Activated effector memory CD4-positive, alpha-beta T cell treated with Interleukin-2 at 50 U/mL for 16 hours (primary cell): Measurements from ENCODE around the gene ZNF18.

Source experiments
- DNase-seq: peaks from one replicate; pipeline ENCODE4 v3.0.0-alpha.2; 2020

Gene ZNF18

DNA sequence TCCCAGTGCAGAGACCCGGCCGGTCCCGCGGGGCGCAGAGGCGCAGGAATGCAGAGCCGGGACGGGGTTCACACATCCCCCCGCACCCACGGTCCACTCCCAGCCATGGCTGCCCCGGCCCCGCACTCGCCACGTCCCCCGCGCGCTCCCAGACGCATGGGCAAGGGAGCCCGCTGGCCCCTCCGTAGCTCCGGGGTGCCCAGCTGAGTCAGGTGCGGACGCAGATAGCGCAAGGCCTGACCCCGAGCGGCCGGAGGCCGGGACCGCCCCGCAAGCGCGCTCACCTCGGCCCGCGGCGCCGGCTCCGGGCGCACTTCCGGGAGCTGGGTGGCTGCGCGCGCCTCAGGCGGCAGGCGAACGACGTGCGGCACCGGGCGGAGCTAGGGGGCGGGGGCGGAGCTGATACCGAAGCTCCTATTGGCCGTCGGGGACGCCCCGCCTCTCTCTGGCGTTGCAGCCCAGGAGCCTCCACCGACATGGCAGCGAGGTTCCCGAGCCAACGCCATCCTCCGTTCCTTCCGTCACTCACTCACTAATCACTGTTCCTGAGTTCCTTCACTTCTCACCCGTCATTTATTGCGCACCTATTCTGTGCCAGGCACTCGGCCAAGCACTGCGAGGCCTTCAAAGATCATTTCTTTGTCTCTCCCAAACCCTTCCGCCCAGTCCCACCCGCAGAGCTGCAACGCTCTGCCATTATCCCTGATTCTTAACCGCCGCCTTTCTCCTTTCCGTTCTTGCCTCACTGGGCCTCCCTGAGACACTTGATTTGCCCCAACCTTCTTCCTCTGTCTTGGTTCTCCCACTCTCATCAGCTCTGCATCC is at the start of gene ZNF18:
Gene ZNF18 (minus strand): TSS at position 329 of the 825 bp plus-strand sequence. CDS start 4,646 bp downstream, outside the sequence.
- peak; percentile 94 for DNase-seq

- DNase-seq, result no peak
Observed at GRCh38 chr17:12046786-12047185, 49.5 kb upstream of the ZNF18 start.

- DNase-seq, result no peak
Observed at GRCh38 chr17:12043702-12044101, 46.4 kb upstream of the ZNF18 start.

- DNase-seq, result no peak
Observed at GRCh38 chr17:12041312-12041711, 44.0 kb upstream of the ZNF18 start.

DNA sequence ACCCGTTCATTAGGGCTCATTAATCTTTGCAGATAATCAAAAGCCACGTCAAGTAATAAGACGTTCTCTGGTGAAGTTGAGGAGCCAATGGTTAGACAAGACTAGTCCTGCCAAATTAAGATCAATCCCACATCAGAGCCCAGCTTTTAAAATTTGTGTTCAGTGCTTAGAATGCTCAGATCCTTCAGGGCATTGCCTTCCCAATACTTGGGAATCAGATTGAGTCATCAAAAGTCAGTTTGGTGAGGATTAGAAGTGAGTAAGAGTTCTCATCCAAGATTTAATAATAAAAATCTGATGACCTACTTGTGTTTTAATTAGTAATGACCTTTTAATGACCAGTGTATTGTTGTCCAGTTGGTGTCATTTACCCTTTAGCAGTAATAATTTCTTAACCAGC is 43.2 kb upstream of the ZNF18 start:
- DNase-seq, result no peak

GRCh38 chr17:12037970-12038369 is 40.7 kb upstream of the ZNF18 start:
- no peak for DNase-seq

DNA sequence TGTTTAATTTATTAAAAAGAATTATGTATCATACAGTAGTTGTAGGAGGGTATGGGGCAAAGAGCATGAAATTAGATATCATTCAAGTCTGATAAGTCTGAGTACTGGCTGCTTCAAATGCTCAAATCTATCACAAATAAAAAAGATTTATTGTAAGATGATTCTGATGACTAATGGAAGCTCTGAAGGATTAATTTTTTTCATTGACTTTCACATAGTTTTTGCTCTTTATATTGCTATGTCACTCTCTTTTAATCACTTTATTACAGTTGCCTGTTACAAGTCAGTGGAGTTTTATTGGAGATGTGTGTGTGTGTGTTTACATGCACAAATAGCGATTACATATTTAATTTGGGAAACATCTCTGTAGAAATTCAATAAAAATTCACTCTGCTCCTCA is 38.4 kb upstream of the ZNF18 start:
- no peak for DNase-seq

DNA sequence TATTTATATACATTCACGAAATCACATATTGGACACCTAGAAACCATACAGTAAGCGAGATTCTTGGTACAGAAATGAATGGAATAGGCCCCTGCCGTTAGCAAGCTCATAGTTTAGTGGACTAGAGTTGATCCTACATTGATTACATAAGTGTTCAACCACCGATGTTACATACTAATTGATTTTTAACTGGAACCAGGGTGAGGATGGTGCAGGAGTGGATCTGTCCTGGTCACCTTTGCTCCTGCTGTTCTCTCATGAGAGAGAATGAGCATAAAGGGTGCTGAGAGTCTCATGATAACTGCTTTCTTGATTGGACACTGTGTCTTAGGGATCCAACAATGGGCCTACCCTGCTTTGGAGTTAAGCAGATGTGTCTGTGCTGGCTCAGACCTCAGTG is 37.3 kb upstream of the ZNF18 start:
- DNase-seq, result no peak

- DNase-seq, result no peak
Observed at GRCh38 chr17:12028611-12029010, 31.3 kb upstream of the ZNF18 start.

GRCh38 chr17:12027658-12028057 is 30.4 kb upstream of the ZNF18 start:
- no peak for DNase-seq

DNA sequence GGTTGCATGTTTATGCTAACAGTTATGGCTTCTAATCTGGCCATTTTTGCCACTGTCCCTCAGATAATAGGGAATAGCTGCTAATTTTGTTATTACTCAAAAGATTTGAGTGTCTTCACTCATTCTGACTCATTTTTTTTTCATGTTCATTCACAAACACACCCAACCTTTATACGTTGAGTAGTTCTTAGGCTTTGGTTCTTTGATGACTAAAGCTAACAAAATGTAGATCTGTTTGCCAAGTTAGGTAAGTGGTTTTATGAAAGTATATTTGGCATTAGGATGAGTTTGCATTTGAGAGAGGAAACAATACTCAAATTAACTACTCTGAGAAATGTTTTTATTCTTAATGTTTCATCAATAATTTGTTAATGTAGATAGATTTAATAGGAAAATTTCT is 27.1 kb upstream of the ZNF18 start:
- no peak for DNase-seq

DNA sequence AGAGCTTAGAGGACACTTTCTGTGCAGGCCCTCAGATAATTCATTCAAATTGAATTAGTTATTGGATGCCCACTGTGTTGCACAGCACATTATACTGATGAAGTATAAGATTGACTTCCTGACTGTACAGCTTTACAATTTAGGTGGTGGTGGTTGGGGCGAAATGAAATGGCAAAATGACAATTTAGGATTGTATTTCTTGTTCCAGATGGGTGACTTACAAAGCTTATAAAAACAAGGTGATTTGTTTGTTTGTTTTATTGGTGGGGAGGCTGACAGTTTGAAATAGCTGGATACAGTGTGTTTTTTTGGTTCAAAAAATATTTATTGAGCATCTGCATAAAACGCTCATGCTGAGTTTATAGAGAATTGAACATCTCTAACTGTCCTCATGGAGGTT is 25.0 kb upstream of the ZNF18 start:
- no peak for DNase-seq

- no peak for DNase-seq
Observed at GRCh38 chr17:12021623-12022140, 24.4 kb upstream of the ZNF18 start.

DNA sequence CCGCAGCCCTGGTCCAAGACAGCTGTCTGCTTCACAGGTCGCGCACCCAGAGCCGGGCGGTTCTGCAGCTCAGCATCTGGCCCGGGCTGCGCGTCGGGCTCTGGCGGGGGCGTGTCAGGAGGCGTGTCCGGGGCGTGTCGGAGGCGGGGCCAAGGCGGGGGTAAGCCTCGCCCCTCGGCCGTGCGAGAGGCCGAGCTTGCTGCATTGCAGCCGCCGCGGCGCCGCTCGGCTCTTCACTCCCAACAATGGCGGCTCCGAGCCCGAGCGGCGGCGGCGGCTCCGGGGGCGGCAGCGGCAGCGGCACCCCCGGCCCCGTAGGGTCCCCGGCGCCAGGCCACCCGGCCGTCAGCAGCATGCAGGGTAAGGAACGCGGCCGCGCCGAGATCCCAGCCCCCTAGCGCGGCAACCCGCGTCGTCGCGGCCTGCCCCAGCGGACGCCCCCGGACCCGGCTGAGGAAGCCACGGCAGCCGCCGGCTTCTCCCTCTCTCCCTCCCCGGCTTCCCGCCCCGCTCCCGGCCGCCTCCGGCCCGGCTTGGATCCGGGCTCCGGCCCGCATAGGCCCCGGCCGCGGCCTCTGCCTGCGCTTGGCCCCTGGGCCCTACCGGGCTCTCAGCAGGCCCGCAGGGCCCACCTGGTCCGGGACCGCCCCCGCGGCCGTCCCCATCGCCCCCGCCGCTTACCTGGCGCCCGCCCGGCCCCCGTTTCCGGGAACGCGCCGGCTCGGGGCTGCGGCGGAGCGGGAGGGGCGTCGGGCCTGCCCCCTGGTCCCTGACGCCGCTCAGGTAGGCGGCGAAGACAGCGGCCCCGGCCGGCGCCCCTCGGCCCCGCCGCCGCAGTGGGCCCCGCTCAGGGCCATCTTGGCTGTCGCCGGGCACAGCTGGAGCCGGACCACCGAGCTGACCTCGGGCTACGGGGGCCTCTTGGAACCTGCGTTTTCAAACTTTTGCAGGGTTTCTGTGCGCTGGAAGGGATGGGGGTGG is 23.7 kb upstream of the ZNF18 start, which contains the start of gene MAP2K4:
Gene MAP2K4 (plus strand): TSS at position 236 of the 981 bp plus-strand sequence. CDS start 10 bp downstream, at position 246.
- peak; percentile 95 for DNase-seq

GRCh38 chr17:12007466-12007865 is 10.2 kb upstream of the ZNF18 start:
- DNase-seq, result no peak

- DNase-seq, result no peak
Observed at GRCh38 chr17:11999696-12000095, 2.4 kb upstream of the ZNF18 start.

DNA sequence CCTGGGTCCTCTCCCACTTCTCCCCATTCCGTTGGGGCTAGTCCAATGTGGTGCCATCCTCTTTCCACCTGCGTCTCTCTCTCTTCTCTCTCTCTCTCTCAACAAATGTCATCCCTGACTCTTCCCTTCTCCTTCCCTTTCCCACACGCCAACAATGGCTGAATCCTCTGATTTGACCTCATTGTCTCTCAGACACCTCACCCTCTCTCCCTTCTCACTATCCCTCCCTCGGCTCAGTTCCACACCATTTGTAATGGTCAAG is 628 bp upstream of the ZNF18 start:
- DNase-seq, result no peak

GRCh38 chr17:11996722-11997146 is 541 bp downstream of the ZNF18 start:
- no peak for DNase-seq

GRCh38 chr17:11991461-11991860 is 5.8 kb downstream of the ZNF18 start:
- no peak for DNase-seq

- DNase-seq, result no peak
Observed at GRCh38 chr17:11990363-11990983, 6.8 kb downstream of the ZNF18 start.

- DNase-seq, result no peak
Observed at GRCh38 chr17:11986942-11987329, 10.3 kb downstream of the ZNF18 start.

DNA sequence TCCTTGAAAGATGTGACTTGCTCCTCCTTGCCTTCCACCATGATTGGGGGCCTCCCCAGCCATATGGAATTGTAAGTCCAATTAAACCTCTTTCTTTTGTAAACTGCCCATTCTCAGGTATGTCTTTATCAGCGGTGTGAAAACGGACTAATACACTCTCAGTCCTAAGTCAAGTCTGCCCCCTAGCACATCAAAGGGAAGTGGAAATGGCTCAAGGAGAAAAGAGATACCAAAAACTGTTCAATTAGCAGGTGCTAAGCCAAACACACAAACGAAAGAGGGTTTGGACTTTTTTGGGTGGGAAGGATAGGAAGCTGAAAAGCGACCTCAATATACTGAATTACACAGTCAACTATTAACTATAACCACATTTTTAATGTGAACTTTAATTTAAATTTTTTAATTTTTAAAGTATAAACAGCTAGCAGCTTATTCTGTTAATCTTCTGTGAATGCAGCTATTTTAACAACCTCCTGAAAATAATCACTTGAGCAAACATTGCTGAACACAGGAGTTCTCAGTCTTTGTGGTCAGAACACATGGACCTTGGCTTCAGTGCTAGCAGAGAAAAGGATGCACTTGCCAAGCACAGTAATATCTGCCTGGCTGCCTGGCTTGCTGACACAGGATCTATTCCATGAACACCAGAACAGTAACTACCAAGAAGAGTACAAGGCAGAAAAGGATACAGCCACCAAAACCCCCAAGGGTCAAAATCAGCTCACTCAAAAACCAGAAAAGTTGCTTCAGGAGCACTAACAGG is 10.9 kb downstream of the ZNF18 start:
- DNase-seq, result no peak
